ENCODE measurements around the gene TRMT6. TPM values are rescaled to one million over a fixed set of nuclear protein-coding genes. Genes with fewer than 3 reads are reported as not detected.

Gene TRMT6
- total and polyA plus RNA-seq, 9 of the 15 experiments (the other 6 are each of a cell fraction or from before 2014, with no cell fraction given) = 10.6 to 21.3 (median 15.6) TPM

GRCh38 chr20:5950271-5951031 is at the start of gene TRMT6, which contains the start of gene MCM8 (continued):
- TF ChIP-seq THRAP3 (IDR thresholded peaks at IDR 0.05; ENCODE audit: borderline replicate concordance) (no peak), SMARCA5 (IDR thresholded peaks at IDR 0.05) (no peak), TAF1 (IDR thresholded peaks at IDR 0.05; ENCODE audit: control insufficient read depth, extremely low read depth, insufficient read depth, low read length, severe bottlenecking) (peak; percentile 69), KLF13 (tag; IDR thresholded peaks at IDR 0.05; ENCODE audit: borderline replicate concordance, low read depth) (peak; percentile 75), ELF1 (tag; IDR thresholded peaks at IDR 0.05) (peak; percentile 93), CREB1 (IDR thresholded peaks at IDR 0.05) (peak; percentile 56; the same call in 1 of the 2 replicates), CREB1 (CRISPR knock-in tag; IDR thresholded peaks at IDR 0.05) (peak; percentile 79), TRIM24 (IDR thresholded peaks at IDR 0.05) (0 out of 4 replicates have a peak, but pooled peaks of 1 of the 2 experiments have one; percentile 9), DNMT1 (IDR thresholded peaks at IDR 0.05) (no peak), CGGBP1 (CRISPR knock-in tag; IDR thresholded peaks at IDR 0.05) (no peak), ZNF77 (CRISPR knock-in tag; IDR thresholded peaks at IDR 0.05) (no peak), PTRF (tag; IDR thresholded peaks at IDR 0.05) (no peak), RAD21 (CRISPR knock-in tag; conservative IDR thresholded peaks at IDR 0.05 in 1 of 2, IDR thresholded peaks at IDR 0.05 in 1 of 2) (no peak), ZNF561 (CRISPR knock-in tag; conservative IDR thresholded peaks at IDR 0.05) (no peak), CREM (IDR thresholded peaks at IDR 0.05; ENCODE audit: low read depth) (peak; percentile 86), NKRF (IDR thresholded peaks at IDR 0.05; ENCODE audit: borderline replicate concordance) (peak; percentile 97; the same call in 1 of the 2 replicates), SP2 (IDR thresholded peaks at IDR 0.05; ENCODE audit: extremely low read depth, low read depth, low read length, poor library complexity, severe bottlenecking) (no peak), CXXC5 (CRISPR knock-in tag; IDR thresholded peaks at IDR 0.05) (peak; percentile 72), ZNF143 (CRISPR knock-in tag; IDR thresholded peaks at IDR 0.05) (peak; percentile 39; the same call in 1 of the 2 replicates), ZNF395 (CRISPR knock-in tag; IDR thresholded peaks at IDR 0.05) (peak; percentile 89), ZNF23 (CRISPR knock-in tag; IDR thresholded peaks at IDR 0.05) (no peak)
- TF ChIP-seq, protein P1, sequence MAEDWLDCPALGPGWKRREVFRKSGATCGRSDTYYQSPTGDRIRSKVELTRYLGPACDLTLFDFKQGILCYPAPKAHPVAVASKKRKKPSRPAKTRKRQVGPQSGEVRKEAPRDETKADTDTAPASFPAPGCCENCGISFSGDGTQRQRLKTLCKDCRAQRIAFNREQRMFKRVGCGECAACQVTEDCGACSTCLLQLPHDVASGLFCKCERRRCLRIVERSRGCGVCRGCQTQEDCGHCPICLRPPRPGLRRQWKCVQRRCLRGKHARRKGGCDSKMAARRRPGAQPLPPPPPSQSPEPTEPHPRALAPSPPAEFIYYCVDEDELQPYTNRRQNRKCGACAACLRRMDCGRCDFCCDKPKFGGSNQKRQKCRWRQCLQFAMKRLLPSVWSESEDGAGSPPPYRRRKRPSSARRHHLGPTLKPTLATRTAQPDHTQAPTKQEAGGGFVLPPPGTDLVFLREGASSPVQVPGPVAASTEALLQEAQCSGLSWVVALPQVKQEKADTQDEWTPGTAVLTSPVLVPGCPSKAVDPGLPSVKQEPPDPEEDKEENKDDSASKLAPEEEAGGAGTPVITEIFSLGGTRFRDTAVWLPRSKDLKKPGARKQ (CRISPR knock-in tag; IDR thresholded peaks at IDR 0.05) = no peak
- TF ChIP-seq, protein P2, sequence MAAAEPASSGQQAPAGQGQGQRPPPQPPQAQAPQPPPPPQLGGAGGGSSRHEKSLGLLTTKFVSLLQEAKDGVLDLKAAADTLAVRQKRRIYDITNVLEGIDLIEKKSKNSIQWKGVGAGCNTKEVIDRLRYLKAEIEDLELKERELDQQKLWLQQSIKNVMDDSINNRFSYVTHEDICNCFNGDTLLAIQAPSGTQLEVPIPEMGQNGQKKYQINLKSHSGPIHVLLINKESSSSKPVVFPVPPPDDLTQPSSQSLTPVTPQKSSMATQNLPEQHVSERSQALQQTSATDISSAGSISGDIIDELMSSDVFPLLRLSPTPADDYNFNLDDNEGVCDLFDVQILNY (CRISPR knock-in tag; IDR thresholded peaks at IDR 0.05) = no peak
